Measurements from ENCODE around the gene SAV1.

SAV1 gene

GRCh38 chr14:50624447-50624846 lies 43.7 kb downstream of the SAV1 start:
- Histone ChIP-seq H3K4me1 (ENCODE audit: control insufficient read depth in 1 of 2, insufficient read depth in 1 of 2, low read depth in 1 of 2, low read length in 1 of 2) (no peaks in the 10 kb centered on the region), H3K36me3 (no peaks in the 10 kb centered on the region), H3K27me3 (no peaks in the 10 kb centered on the region), H3K27ac (no peak overlapping the region), H3K9me3 (no peaks in the 10 kb centered on the region), H3K4me3 (ENCODE audit: low read depth in 1 of 2, low read length in 1 of 2) (no peak overlapping the region)
- TF ChIP-seq CTCF (IDR thresholded peaks at IDR 0.05): no peak

- Histone ChIP-seq H3K27ac (no peak overlapping the region), H3K4me1 (ENCODE audit: control insufficient read depth in 1 of 2, insufficient read depth in 1 of 2, low read depth in 1 of 2, low read length in 1 of 2) (no peaks in the 10 kb centered on the region), H3K36me3 (no peaks in the 10 kb centered on the region), H3K4me3 (ENCODE audit: low read depth in 1 of 2, low read length in 1 of 2) (no peak overlapping the region), H3K9me3 (no peaks in the 10 kb centered on the region), H3K27me3 (no peaks in the 10 kb centered on the region)
- no peak for TF ChIP-seq CTCF (IDR thresholded peaks at IDR 0.05)
These were observed 45.1 kb downstream of the SAV1 start for GRCh38 chr14:50622978-50623377.

- H3K27me3 ChIP-seq: no peaks in the 10 kb centered on the region
- no peak overlapping the region for H3K4me3 ChIP-seq (ENCODE audit: low read depth in 1 of 2, low read length in 1 of 2)
- H3K27ac ChIP-seq: no peak overlapping the region
- H3K36me3 ChIP-seq: no peaks in the 10 kb centered on the region
- no peaks in the 10 kb centered on the region for H3K4me1 ChIP-seq (ENCODE audit: control insufficient read depth in 1 of 2, insufficient read depth in 1 of 2, low read depth in 1 of 2, low read length in 1 of 2)
- no peaks in the 10 kb centered on the region for H3K9me3 ChIP-seq
- TF ChIP-seq CTCF (IDR thresholded peaks at IDR 0.05): no peak
These were observed 47.8 kb downstream of the SAV1 start for GRCh38 chr14:50620341-50620740.

- Histone ChIP-seq H3K27me3 (no peaks in the 10 kb centered on the region), H3K27ac (no peak overlapping the region), H3K9me3 (no peaks in the 10 kb centered on the region), H3K36me3 (no peaks in the 10 kb centered on the region), H3K4me1 (ENCODE audit: control insufficient read depth in 1 of 2, insufficient read depth in 1 of 2, low read depth in 1 of 2, low read length in 1 of 2) (no peaks in the 10 kb centered on the region), H3K4me3 (ENCODE audit: low read depth in 1 of 2, low read length in 1 of 2) (no peak overlapping the region)
- no peak for TF ChIP-seq CTCF (IDR thresholded peaks at IDR 0.05)
These were observed 48.5 kb downstream of the SAV1 start for GRCh38 chr14:50619569-50620141.

GRCh38 chr14:50616275-50616674 lies 51.8 kb downstream of the SAV1 start:
- H3K27ac ChIP-seq: no peak overlapping the region
- H3K9me3 ChIP-seq: no peaks in the 10 kb centered on the region
- no peaks in the 10 kb centered on the region for H3K27me3 ChIP-seq
- H3K4me1 ChIP-seq (ENCODE audit: control insufficient read depth in 1 of 2, insufficient read depth in 1 of 2, low read depth in 1 of 2, low read length in 1 of 2): no peaks in the 10 kb centered on the region
- TF ChIP-seq CTCF (IDR thresholded peaks at IDR 0.05): no peak
- H3K4me3 ChIP-seq (ENCODE audit: low read depth in 1 of 2, low read length in 1 of 2): no peak overlapping the region
- H3K36me3 ChIP-seq: no peaks in the 10 kb centered on the region

GRCh38 chr14:50615552-50615951 lies 52.6 kb downstream of the SAV1 start:
- H3K36me3 ChIP-seq: no peaks in the 10 kb centered on the region
- no peak overlapping the region for H3K27ac ChIP-seq
- no peak for TF ChIP-seq CTCF (IDR thresholded peaks at IDR 0.05)

More at GRCh38 chr14:50615552-50615951, 52.6 kb downstream of the SAV1 start:
- Histone ChIP-seq H3K9me3 (no peaks in the 10 kb centered on the region), H3K27me3 (no peaks in the 10 kb centered on the region), H3K4me3 (ENCODE audit: low read depth in 1 of 2, low read length in 1 of 2) (no peak overlapping the region), H3K4me1 (ENCODE audit: control insufficient read depth in 1 of 2, insufficient read depth in 1 of 2, low read depth in 1 of 2, low read length in 1 of 2) (no peaks in the 10 kb centered on the region)
